Spinal cord (tissue), 10 donors: ENCODE measurements around the gene DYRK3. TPM values are rescaled to one million over a fixed set of nuclear protein-coding genes. Genes with fewer than 3 reads are reported as not detected.

Experiments used
- DNase-seq, 6 donors: peaks; one replicate each; pipeline versions ENCODE4 v3.0.0 to v3.0.0-alpha.2; 2013 to 2015; ENCODE audit warnings: low spot score in 6 of 6, low read depth in 4 of 6
- H3K27ac ChIP-seq: one replicate; pipeline ENCODE4 v1.5.1; 2013; ENCODE audit warnings: low read depth, low read length, control low read depth
- H3K27me3 ChIP-seq: one replicate; pipeline ENCODE4 v1.6.1; 2013; ENCODE audit warnings: low read length; ENCODE audit not compliant: control insufficient read depth, insufficient read depth
- H3K36me3 ChIP-seq: one replicate; pipeline ENCODE4 v1.6.1; 2013; ENCODE audit warnings: low read length; ENCODE audit not compliant: control insufficient read depth, insufficient read depth
- H3K4me1 ChIP-seq: one replicate; pipeline ENCODE4 v1.6.1; 2013; ENCODE audit warnings: low read length; ENCODE audit not compliant: control insufficient read depth, insufficient read depth
- H3K4me3 ChIP-seq: one replicate; pipeline ENCODE4 v1.5.1; 2013; ENCODE audit warnings: low read depth, low read length, control low read depth
- H3K9me3 ChIP-seq: one replicate; pipeline ENCODE4 v1.6.1; 2013; ENCODE audit warnings: low read length; ENCODE audit not compliant: control insufficient read depth, insufficient read depth
- WGBS: methylation state at CpG from one replicate; pipeline ENCODE4 v1.1.5; 2013; ENCODE audit warnings: missing lambda C conversion rate; ENCODE audit not compliant: insufficient coverage; 5-methylcytosine and 5-hydroxymethylcytosine counted together
- polyA plus RNA-seq, 2 donors: library from polyadenylated mRNA; unstranded; fragments of 120-200 nt; gene quantifications; one replicate each; pipeline ENCODE4 v1.2.1, GENCODE V29; 2013; ENCODE audit not compliant: insufficient read length in 2 of 2
- total RNA-seq, 2 donors: library from RNA; depleted of rRNA in 1 of 2; stranded (reverse); fragments of 120-200 nt in 1 of 2; fragments of >200 nt in 1 of 2; gene quantifications; one replicate each; pipeline versions ENCODE4 v1.2.3 to v1.2.4, GENCODE V29; 2013 to 2014
- donor health status: healthy.

DYRK3 gene
- total and polyA plus RNA-seq, 4 donors: 8.3 to 10.9 (median 9.9) TPM

DNA sequence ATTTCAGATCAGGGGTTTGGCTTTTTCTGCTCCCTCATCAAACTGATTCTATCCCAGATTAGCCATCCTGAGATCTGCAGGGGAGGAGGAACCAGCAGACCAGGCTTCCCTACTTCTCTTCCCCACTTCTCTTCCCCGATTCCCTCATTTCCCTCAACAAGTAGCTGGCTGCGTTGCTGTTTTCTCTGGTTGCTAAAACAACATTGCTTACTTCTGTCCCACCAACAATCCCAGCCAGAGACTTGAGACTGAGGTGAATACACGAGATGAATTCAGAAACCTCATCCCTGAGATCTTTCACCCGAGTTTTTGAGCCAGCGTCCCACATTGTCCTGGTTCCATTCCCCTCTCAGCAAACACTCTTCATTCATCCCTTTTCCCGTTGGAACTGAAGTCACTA is 22.4 kb downstream of the DYRK3 start:
- Histone ChIP-seq H3K36me3 (peaks cover 3% of the 10 kb centered on the region), H3K9me3 (no peaks in the 10 kb centered on the region), H3K27me3 (peaks cover 17% of the 10 kb centered on the region), H3K4me3 (no peak overlapping the region), H3K27ac (no peak overlapping the region), H3K4me1 (peaks cover 27% of the 10 kb centered on the region)
- DNase-seq: no peak
- 68% methylated on average over 5 of the region's 6 CpGs for WGBS

DNA sequence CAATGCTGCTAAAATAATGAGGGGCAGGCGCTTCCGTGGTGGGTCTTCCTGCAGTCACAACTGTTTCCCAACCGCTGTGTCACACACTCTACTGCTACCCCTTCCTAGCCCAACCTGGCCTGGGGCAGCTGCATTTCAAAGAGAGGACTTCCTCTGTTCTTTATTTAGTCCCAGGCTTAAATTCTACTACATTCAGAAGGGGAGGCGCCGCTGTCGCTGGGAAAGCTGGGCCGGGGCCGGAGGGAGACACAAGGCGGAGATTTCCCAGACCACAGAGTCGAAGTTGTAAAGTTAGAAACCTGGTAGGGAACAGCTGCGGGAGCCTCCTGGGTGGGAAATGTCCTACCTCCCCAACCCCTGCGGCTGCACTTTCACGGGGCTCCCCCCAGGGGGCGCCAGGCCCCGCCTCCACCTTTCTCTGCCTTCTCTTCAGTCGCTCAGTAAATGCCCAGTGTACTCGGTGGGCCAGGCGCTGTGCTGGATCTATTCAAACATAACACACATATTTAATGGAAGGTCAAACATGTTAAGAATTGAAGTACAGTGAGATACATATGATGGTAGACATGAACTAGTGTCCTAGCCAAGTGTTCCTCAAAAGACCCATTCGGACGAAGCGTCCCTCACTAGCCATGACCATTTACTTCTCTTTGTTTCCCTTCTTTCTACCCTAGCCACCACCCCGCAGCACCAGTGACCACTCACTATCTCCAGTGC is 23.1 kb downstream of the DYRK3 start:
- WGBS: 20% methylated on average over 12 of the region's 22 CpGs
- Histone ChIP-seq H3K9me3 (no peaks in the 10 kb centered on the region), H3K36me3 (no peaks in the 10 kb centered on the region), H3K27ac (no peak overlapping the region), H3K4me1 (peaks cover 24% of the 10 kb centered on the region), H3K4me3 (no peak overlapping the region), H3K27me3 (peaks cover 21% of the 10 kb centered on the region)
- DNase-seq: no peak

DNA sequence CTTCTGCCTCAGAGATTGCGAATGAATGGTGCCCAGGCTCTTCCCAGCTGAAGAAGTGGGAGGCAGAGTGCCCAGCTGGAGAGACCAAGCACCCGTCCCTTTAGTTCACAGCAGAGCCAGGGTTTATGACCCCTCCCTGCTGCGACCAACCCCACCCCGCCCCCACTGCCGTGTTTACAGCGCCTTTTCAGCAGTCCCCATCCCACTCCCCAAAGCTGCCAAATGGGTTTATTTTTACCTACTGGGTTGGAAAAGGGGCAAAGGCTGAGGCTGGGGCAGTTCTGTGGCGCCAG is 23.6 kb downstream of the DYRK3 start:
- Histone ChIP-seq H3K36me3 (no peaks in the 10 kb centered on the region), H3K4me3 (no peak overlapping the region), H3K27ac (no peak overlapping the region), H3K9me3 (no peaks in the 10 kb centered on the region), H3K4me1 (peaks cover 28% of the 10 kb centered on the region), H3K27me3 (peaks cover 26% of the 10 kb centered on the region)
- 27% methylated on average over 4 of the region's 7 CpGs for WGBS
- no peak for DNase-seq

DNA sequence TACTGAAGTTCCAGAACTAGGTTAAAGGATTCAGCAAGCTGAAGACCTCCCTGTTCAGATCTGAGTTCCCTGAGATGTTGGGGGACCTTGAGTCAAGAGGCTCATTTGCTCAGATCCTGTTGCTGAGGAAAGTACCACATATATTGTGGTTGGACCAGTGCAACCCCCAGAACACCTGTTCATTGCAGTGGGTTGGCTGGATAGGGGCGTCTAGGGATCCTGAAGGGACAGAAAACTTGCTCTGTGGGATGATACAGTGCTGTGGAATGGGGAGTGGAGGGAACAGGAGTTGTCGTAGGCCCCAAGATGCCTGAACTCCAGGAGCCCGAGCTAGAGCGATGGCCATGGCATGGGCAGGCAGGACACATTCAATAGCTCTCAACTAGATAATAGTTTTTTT is 24.8 kb downstream of the DYRK3 start:
- no peak overlapping the region for H3K27ac ChIP-seq
- DNase-seq: no peak
- WGBS: 92% methylated on average over 2 of the region's 4 CpGs

DNA sequence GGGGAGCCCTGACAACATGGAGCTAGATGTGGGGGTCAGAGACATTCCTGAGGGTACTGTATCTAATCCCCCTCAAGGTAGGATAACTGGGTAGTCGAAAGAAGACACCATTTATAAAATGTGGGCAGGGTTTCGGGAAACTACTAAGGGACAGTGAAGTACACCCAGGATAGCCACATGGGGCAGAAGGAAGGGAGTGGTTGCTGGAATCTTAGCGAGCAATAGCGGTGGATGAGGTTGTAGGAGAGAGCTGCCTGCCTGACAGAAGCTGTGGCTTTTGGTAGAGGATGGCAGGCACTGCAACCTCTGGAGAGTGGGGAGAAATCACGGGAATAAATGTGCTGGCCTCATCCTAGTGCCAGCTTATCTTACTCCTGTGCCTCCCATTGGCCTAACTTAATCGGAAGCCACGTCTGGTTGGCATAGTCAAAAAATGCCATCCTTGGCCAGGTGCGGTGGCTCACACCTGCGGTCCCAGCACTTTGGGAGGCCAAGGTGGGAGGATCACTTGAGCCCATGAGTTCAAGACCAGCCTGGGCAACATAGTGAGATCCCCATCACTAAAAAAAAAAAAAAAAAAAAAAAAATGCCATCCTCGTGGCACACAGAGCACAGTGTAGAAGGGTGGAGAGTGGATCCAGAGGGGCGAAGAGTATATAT is 26.0 kb downstream of the DYRK3 start:
- no peaks in the 10 kb centered on the region for H3K9me3 ChIP-seq
- WGBS: 93% methylated on average over 6 of the region's 11 CpGs
- no peak for DNase-seq
- H3K36me3 ChIP-seq: no peaks in the 10 kb centered on the region
- H3K27ac ChIP-seq: no peak overlapping the region
- no peak overlapping the region for H3K4me3 ChIP-seq
- H3K4me1 ChIP-seq: peaks cover 24% of the 10 kb centered on the region
- H3K27me3 ChIP-seq: peaks cover 29% of the 10 kb centered on the region

More for the DNA sequence above, 24.8 kb downstream of the DYRK3 start:
- H3K4me1 ChIP-seq: peaks cover 30% of the 10 kb centered on the region
- no peaks in the 10 kb centered on the region for H3K9me3 ChIP-seq
- H3K27me3 ChIP-seq: peaks cover 27% of the 10 kb centered on the region
- no peaks in the 10 kb centered on the region for H3K36me3 ChIP-seq
- H3K4me3 ChIP-seq: no peak overlapping the region

DNA sequence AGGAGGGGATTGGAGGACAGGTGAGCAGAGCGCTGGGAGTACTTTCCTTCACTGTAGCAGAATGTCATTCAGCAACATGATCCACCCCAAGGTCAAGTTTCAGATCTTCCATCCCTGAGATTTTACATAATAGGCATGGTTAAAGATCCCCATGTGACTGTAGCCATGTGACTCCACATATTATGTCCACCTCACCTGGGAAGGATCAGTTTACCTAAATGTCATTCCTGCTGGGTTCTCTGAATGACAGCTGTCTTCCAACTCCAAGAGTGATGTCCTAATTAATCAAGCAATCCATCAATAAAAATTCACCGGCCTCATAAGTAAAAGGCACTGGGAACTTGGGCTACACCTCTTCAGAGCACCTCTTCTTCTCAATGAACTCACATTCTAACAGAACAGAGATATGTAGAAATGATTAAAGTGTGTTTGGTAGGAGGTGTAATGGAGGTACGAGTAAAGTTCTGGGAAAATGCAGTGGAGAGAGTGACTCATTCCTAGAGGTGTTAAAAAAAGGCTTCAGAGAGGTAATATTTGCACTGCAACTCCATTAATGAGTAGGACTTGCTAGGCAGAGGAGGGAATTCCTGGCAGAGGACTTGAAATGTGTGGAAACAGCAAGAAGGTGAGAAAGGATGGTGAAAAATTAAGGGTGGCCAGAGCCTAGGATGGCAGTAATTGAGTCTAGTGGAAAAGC is 27.2 kb downstream of the DYRK3 start:
- Histone ChIP-seq H3K4me3 (no peak overlapping the region), H3K27me3 (peaks cover 29% of the 10 kb centered on the region), H3K4me1 (peaks cover 24% of the 10 kb centered on the region), H3K9me3 (no peaks in the 10 kb centered on the region), H3K36me3 (no peaks in the 10 kb centered on the region), H3K27ac (no peak overlapping the region)
- no peak for DNase-seq
- WGBS: 86% methylated on average over 2 of the region's 3 CpGs

DNA sequence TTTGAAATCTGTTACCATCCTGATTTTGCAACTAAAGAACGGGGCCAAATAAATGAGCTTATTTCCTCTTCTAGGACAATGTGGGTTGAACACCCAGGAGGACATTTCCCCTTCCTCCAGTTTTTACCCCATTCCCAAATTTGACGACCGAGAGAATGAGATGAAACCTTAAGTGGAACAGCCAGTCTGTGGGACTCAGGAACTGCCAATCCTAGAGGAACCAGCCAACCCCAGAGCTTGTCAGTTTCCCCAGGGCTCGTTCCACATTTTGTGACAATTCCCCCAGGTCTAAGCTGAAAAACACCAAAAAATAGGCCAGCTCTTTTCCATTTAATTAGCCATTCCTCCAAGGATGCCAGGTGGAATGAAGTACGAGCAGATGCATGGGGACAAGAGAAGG is 28.0 kb downstream of the DYRK3 start:
- Histone ChIP-seq H3K9me3 (no peaks in the 10 kb centered on the region), H3K27ac (no peak overlapping the region), H3K27me3 (peaks cover 26% of the 10 kb centered on the region), H3K36me3 (no peaks in the 10 kb centered on the region), H3K4me1 (peaks cover 20% of the 10 kb centered on the region), H3K4me3 (no peak overlapping the region)
- DNase-seq: no peak
- 50% methylated on average over 3 of the region's 5 CpGs for WGBS

DNA sequence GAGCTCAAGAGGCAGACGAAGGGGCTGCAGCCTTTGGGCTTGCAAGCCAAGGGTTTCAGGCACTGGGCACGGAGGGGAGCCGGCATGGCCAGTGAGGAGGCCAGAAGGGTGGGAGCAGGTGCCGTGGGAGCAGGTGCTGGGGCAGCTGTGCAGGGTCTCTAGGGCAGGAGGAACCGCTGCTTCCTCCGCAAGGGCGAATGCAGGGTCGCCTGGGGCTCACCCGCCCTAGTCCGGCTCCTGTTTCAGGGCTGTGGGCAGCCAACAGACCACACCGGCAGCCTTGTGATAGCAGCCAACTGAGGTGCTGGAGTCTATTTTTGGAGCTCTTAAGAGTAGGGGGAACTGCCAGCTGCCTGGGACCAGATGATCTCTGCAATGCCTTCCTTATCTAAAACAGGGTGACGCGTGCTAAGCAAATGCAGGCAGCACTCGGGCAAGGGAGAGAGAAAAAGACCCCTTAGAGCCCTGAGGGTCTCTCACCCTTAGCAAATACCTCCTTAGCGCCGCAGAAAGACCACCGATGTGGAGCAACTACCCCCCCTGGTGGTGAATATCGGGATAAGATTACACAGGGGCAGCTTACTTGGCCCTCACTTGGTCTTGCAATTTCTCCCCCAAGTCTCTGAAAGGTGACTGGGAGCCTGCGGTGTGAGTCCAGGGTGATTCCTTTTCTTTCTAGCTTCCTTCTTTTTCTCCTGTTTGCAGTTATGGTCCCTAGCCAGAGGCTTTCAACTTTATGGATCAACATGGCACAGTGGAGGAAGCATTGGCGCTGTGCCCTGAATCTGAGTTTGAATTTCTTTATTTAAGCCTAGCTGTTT is 28.7 kb downstream of the DYRK3 start:
- DNase-seq: peak in 4 of 6 donors; percentile 59 to 89 (median 74)
- no peak overlapping the region for H3K27ac ChIP-seq

DNA sequence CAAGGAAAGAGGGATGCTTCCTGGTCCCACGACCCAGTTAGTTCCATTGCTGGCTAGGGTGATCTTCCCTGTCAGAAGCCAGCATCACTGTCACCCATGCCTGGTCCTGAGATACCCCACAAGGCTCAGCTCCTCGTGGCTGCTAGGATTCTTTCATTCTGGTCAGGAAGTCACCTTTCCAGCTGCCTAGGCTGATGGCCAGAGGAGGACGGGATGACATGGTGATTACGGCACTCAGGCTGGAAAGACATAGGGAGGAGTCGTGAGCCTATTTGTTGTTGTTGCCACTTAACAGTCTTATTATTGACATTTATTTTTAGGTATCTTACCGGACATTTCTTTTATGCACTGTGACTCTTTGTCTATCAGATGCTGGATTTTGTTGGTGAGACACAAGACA is 29.4 kb downstream of the DYRK3 start:
- WGBS: 71% methylated on average over 3 of the region's 6 CpGs
- peaks cover 21% of the 10 kb centered on the region for H3K27me3 ChIP-seq

More for the DNA sequence above, 28.7 kb downstream of the DYRK3 start:
- 11% methylated on average over 15 of the region's 20 CpGs for WGBS
- H3K36me3 ChIP-seq: no peaks in the 10 kb centered on the region
- H3K4me1 ChIP-seq: peaks cover 13% of the 10 kb centered on the region
- no peaks in the 10 kb centered on the region for H3K9me3 ChIP-seq
- H3K4me3 ChIP-seq: no peak overlapping the region
- peaks cover 21% of the 10 kb centered on the region for H3K27me3 ChIP-seq

More for the DNA sequence above, 29.4 kb downstream of the DYRK3 start:
- no peak overlapping the region for H3K27ac ChIP-seq
- H3K4me1 ChIP-seq: peaks cover 7% of the 10 kb centered on the region
- no peak for DNase-seq
- no peaks in the 10 kb centered on the region for H3K36me3 ChIP-seq
- no peaks in the 10 kb centered on the region for H3K9me3 ChIP-seq
- no peak overlapping the region for H3K4me3 ChIP-seq
